HG03439 (cell line): ENCODE measurements around the gene ABCC9.

Experiments used
- ATAC-seq: cut with Tn5 transposase; IDR thresholded peaks from one replicate; pipeline ENCODE4 v1.9.1; 2021; ENCODE audit warnings: mild to moderate bottlenecking, moderate library complexity; ENCODE audit not compliant: unreplicated experiment

ABCC9 gene

DNA sequence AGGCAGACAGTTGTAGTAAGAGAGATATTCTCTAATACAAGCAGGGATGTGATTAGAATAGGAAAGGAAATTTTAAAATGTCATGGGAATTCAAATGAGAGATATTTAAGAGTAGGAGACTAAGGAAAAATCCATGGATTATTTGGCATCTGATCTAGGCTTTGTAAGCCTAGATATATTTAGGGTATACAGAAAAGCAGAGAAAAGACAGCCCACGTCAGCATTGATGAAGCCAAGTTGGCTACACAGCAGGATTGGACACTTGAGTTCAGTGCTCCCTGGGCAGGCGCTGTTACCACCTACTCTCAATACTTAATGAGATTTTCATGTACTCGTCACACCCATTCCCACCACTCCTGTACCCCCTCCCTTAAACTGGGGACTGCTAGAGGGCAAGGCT, 165.1 kb downstream of the ABCC9 start:
- no peak for ATAC-seq

- ATAC-seq = no peak
Observed at GRCh38 chr12:21775133-21775820, 165.9 kb downstream of the ABCC9 start.

DNA sequence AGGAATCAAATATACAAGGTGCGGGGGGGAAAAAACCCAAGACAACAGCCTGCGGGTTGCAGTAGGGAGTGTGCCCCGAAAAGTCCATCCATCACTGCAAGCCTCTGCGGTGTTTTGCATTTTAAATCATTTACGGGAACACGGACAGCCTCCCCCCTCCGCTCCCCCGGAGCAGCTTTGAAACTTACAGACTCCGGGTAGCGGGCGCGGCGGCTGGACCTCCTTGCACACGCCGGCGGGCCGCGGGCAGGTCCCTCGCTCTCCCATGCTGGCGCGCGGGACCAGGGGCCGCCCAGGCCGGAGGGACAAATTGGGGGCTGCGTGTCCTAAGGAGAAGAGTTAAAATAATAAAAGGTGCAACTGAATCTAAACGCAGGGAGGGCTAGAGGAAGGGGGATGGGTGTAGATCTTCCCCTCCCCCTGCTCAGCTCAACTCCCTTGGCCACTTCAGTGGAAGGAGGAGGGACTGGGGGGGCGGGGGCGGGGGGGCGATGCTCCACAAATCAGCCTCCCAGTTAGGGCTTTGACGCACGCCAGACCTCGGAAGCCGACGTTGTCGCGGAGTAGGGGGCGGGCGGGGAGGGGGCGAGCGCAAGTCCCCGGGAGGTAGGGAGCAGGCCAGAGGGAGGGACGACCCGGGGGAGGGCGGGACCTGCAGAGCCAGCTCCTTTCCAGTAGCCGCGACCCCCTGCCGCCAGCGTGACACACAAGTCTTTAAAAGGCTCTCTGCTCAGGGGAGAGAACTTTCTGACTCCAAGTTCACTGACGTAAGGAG, 166.7 kb downstream of the ABCC9 start, which contains the start of gene KCNJ8:
Gene KCNJ8 (minus strand): TSS at position 349 of the 775 bp plus-strand sequence. CDS start 1,090 bp downstream, outside the sequence.
- ATAC-seq = no peak

DNA sequence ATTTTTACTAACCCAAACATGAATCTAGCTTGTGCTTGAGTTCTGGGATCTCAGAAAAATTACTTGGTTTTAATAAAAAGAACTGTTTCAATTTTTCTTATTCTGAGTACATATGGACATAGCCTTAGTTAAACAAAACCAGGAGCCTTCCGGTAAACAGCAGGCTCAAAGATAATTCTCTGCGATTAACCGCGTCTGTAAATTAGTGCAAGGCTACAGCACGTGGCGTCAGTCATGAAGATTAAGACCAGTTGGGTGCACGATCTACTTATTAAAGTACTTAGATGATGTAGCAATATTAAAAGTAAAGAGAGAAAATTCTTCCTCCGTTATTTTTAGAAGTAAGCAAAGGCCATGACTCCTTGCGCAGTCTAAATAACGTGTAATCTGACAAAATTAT, 167.4 kb downstream of the ABCC9 start:
- no peak for ATAC-seq

DNA sequence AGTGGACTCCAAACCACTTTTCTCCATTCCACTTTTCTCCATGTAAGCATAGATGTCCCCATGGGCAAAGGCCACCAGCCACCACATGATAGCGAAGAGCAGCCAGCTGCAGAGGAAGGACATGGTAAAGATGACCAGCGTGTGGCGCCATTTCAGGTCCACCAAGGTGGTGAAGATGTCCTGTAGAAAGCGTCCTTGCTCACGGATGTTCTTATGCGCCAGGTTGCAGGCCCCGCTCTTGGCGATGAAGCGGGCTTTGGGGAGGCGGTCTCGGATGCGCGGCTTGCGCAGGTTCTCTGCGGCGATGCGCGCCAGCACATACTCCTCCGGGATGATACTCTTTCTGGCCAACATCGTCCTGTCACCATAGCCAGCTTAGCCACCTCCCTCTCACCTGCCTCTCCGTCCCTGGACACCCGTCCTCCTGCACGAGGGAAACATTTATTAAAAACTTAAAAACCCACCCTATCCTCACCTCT, 167.9 kb downstream of the ABCC9 start:
- ATAC-seq = no peak

GRCh38 chr12:21771311-21771710, 169.9 kb downstream of the ABCC9 start:
- ATAC-seq = no peak

DNA sequence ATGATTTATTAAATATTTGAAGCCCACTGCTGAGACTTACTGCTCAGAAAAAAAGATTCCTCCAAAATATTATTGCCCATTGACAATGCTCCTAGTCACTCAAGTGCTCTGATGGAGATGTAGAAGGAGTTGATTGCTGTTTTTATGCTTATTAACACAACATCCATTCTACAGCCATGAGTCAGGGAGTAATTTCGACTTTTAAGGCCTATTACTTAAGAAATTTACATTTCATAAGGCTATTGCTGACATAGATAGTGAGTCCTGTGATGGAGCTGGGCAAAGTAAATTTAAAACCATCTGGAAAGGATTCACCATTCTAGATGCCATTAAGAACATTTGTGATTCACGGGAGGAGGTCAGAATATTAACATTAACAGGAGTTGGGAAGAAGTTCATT, 171.9 kb downstream of the ABCC9 start:
- no peak for ATAC-seq

DNA sequence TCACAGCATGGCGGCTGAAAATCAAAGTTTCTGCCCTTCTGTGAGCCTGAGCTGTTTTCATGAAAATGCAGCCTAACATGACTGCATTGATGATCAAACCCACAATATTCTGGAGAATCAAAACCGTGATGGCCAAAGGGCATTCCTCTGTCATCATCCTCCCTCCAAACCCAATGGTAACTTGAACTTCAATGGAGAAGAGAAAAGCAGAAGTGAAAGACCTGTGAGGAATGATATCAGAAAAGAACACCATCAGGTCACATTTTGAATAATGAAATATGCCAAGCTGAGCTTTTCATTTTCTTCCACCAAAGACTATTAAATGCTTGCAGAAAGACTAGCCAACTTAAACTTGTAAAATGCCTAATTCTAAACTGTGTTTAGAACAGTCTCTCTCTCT, 174.8 kb downstream of the ABCC9 start:
- ATAC-seq = no peak

DNA sequence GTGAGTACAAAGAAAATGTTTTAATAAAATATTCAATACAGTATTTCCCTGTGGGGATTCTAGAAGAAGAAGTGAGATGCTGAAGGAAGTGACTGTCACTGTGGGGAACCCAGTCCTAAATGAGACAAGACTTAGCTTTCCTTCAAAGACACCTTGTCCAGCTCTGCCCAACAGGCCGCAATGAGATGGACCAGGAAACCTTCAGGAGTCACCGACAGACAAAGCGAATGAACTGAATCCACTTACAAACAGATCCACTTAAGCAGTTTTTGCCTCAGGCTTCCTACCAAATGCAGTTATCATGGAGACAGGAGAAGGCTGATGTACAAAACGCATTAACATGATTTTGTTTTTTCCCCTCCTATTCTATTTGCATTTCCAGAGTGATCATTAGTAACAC, 176.3 kb downstream of the ABCC9 start:
- no peak for ATAC-seq

DNA sequence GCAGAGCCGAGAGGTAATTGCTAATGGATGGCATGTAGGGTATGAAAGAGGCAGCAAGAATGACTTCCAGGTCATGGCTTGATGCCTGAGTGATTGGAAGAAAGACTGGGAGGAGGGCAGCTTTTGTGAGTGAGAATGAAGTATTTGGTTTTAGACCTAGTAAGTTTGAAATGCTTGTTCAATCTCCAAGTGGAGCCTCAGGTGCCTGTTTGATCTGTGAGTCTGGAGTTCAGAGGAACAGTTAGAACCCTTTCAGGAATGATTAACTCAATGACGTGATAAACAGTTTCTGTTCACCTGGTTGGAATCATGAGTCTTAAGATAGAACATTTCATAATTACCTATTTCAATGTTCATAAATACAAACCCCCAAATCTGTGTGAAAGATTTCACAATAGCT, 177.2 kb downstream of the ABCC9 start:
- ATAC-seq = no peak

DNA sequence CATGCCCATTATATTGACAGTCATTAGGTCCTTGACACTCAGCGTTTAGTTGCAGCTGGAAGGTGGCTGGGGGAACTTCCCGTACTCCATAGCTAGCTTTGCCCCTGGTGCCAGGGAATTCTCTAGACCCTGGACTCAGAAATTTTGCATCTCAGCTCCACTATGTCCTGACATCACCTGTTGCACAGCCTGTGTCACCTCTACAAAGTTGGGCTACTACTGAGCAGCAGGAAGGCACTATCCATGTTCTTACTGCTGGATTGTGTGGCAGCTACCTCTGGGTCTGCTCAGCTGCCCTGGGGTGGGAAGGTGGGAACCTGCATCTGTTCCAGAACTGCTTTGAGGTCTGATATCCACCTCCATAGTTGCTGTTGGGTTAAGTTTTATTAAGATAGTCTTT, 177.7 kb downstream of the ABCC9 start:
- no peak for ATAC-seq

- ATAC-seq = no peak
Observed at GRCh38 chr12:21759737-21760136, 181.5 kb downstream of the ABCC9 start.

- no peak for ATAC-seq
Observed at GRCh38 chr12:21757735-21758134, 183.5 kb downstream of the ABCC9 start.

- ATAC-seq = no peak
Observed at GRCh38 chr12:21756699-21757098, 184.5 kb downstream of the ABCC9 start.

GRCh38 chr12:21751517-21751916, 189.7 kb downstream of the ABCC9 start:
- no peak for ATAC-seq
